DMS53 treated with DMSO at 0.1 percent for 48 hours (cell line): Measurements from ENCODE around the gene DNAH12.
"Not testable (repeated sequence)": the region's sequence is repeated elsewhere in the genome, so short reads cannot be mapped to it uniquely, and the experiment has no call there.

Source experiments
- DNase-seq: peaks from one replicate; lab custom pipeline; 2025; ENCODE audit not compliant: unreplicated experiment; lab: John Stamatoyannopoulos, UW

DNAH12 gene

GRCh38 chr3:57335283-57335938 is 208.7 kb downstream of the DNAH12 start:
- DNase-seq = no peak

- no peak for DNase-seq
These were observed 213.0 kb downstream of the DNAH12 start for GRCh38 chr3:57331078-57331610.

- not testable (repeated sequence) for DNase-seq
These were observed 217.6 kb downstream of the DNAH12 start for GRCh38 chr3:57326498-57326897.

GRCh38 chr3:57314204-57314603 is 229.9 kb downstream of the DNAH12 start:
- DNase-seq = no peak

- no peak for DNase-seq
These were observed 234.3 kb downstream of the DNAH12 start for GRCh38 chr3:57309769-57310360.

- DNase-seq = not testable (repeated sequence)
These were observed 240.6 kb downstream of the DNAH12 start for GRCh38 chr3:57303520-57303919.

GRCh38 chr3:57298041-57298440 is 246.1 kb downstream of the DNAH12 start:
- no peak for DNase-seq

GRCh38 chr3:57292897-57293526 is 251.1 kb downstream of the DNAH12 start:
- DNase-seq = no peak

GRCh38 chr3:57292159-57292896 is 251.8 kb downstream of the DNAH12 start, which contains the start of gene ASB14:
ASB14 (minus strand) TSS chr3:57292685; CDS start chr3:57292033, 652 bp downstream.
- no peak for DNase-seq

GRCh38 chr3:57288403-57288802 is 255.7 kb downstream of the DNAH12 start:
- no peak for DNase-seq

- DNase-seq = no peak
These were observed 256.9 kb downstream of the DNAH12 start for GRCh38 chr3:57287205-57287604.

- DNase-seq = no peak
These were observed 260.8 kb downstream of the DNAH12 start for GRCh38 chr3:57283334-57283733.

GRCh38 chr3:57281715-57282114 is 262.4 kb downstream of the DNAH12 start:
- DNase-seq = no peak

- DNase-seq = no peak
These were observed 264.5 kb downstream of the DNAH12 start for GRCh38 chr3:57279685-57280084.

GRCh38 chr3:57278237-57278636 is 265.9 kb downstream of the DNAH12 start:
- no peak for DNase-seq

GRCh38 chr3:57275393-57275792 is 268.8 kb downstream of the DNAH12 start:
- DNase-seq = no peak

GRCh38 chr3:57274845-57275244 is 269.3 kb downstream of the DNAH12 start:
- DNase-seq = no peak

- no peak for DNase-seq
These were observed 275.7 kb downstream of the DNAH12 start for GRCh38 chr3:57268416-57268815.

GRCh38 chr3:57261929-57262328 is 282.2 kb downstream of the DNAH12 start:
- DNase-seq = no peak

- DNase-seq = no peak
These were observed 283.0 kb downstream of the DNAH12 start for GRCh38 chr3:57261119-57261518.

GRCh38 chr3:57257678-57258077 is 286.5 kb downstream of the DNAH12 start:
- DNase-seq = no peak
